Suppressor macrophage treated with lipopolysaccharide for 4 hours (primary cell): ENCODE measurements around the gene SH3TC1.

Experiments
- DNase-seq: peaks from one replicate; pipeline ENCODE4 v3.0.0-alpha.2; 2020

Gene SH3TC1

GRCh38 chr4:8164194-8164565 lies 34.9 kb upstream of the SH3TC1 start:
- no peak for DNase-seq

- DNase-seq: no peak
These were observed 34.4 kb upstream of the SH3TC1 start for GRCh38 chr4:8164687-8165086.

- DNase-seq: no peak
These were observed 33.7 kb upstream of the SH3TC1 start for GRCh38 chr4:8165374-8165896.

GRCh38 chr4:8167291-8167690 lies 31.8 kb upstream of the SH3TC1 start:
- DNase-seq: peak; percentile 80

GRCh38 chr4:8167815-8168214 lies 31.3 kb upstream of the SH3TC1 start:
- DNase-seq: peak; percentile 88

GRCh38 chr4:8168232-8168631 lies 30.9 kb upstream of the SH3TC1 start:
- DNase-seq: no peak

- DNase-seq: no peak
These were observed 30.1 kb upstream of the SH3TC1 start for GRCh38 chr4:8168832-8169598.

- DNase-seq: no peak
These were observed 29.3 kb upstream of the SH3TC1 start for GRCh38 chr4:8169763-8170162.

GRCh38 chr4:8170341-8170740 lies 28.7 kb upstream of the SH3TC1 start:
- no peak for DNase-seq

- no peak for DNase-seq
These were observed 27.8 kb upstream of the SH3TC1 start for GRCh38 chr4:8171266-8171665.

- no peak for DNase-seq
These were observed 26.8 kb upstream of the SH3TC1 start for GRCh38 chr4:8171984-8172924.

GRCh38 chr4:8173492-8174242 lies 25.4 kb upstream of the SH3TC1 start:
- DNase-seq: no peak

GRCh38 chr4:8174970-8175369 lies 24.1 kb upstream of the SH3TC1 start:
- no peak for DNase-seq

- DNase-seq: no peak
These were observed 23.4 kb upstream of the SH3TC1 start for GRCh38 chr4:8175686-8176085.

- peak; percentile 73 for DNase-seq
These were observed 22.3 kb upstream of the SH3TC1 start for GRCh38 chr4:8176547-8177399.

GRCh38 chr4:8177552-8177951 lies 21.5 kb upstream of the SH3TC1 start:
- no peak for DNase-seq

GRCh38 chr4:8177956-8178355 lies 21.1 kb upstream of the SH3TC1 start:
- DNase-seq: no peak

GRCh38 chr4:8179074-8179473 lies 20.0 kb upstream of the SH3TC1 start:
- DNase-seq: no peak

GRCh38 chr4:8179771-8180170 lies 19.3 kb upstream of the SH3TC1 start:
- DNase-seq: no peak

GRCh38 chr4:8180310-8181093 lies 18.6 kb upstream of the SH3TC1 start:
- no peak for DNase-seq

GRCh38 chr4:8181119-8181518 lies 18.0 kb upstream of the SH3TC1 start:
- no peak for DNase-seq
